Measurements from ENCODE around the gene ZNF407. TPM values are rescaled to one million over a fixed set of nuclear protein-coding genes. Genes with fewer than 3 reads are reported as not detected.

ZNF407 gene
- total and polyA plus RNA-seq, 2 of the 13 experiments (the other 11 are each of a cell fraction or from before 2014, with no cell fraction given): 2.3 to 8.7 TPM

GRCh38 chr18:74734013-74734444 is 136.4 kb downstream of the ZNF407 start (continued):
- TF ChIP-seq MTA1 (CRISPR knock-in tag; IDR thresholded peaks at IDR 0.05; ENCODE audit: borderline replicate concordance) (no peak; the same call in 1 of the 2 replicates), ZNF512B (CRISPR knock-in tag; IDR thresholded peaks at IDR 0.05; ENCODE audit: borderline replicate concordance) (no peak), ZNF543 (CRISPR knock-in tag; IDR thresholded peaks at IDR 0.05) (no peak), SP2 (CRISPR knock-in tag; IDR thresholded peaks at IDR 0.05) (no peak), MAFK (conservative IDR thresholded peaks at IDR 0.05 in 1 of 2, IDR thresholded peaks at IDR 0.05 in 1 of 2; ENCODE audit: low read length in 2 of 2) (no peak), ZZZ3 (CRISPR knock-in tag; IDR thresholded peaks at IDR 0.05; ENCODE audit: borderline replicate concordance) (no peak), ZNF496 (CRISPR knock-in tag; IDR thresholded peaks at IDR 0.05; ENCODE audit: insufficient replicate concordance) (no peak), ETV6 (CRISPR knock-in tag; conservative IDR thresholded peaks at IDR 0.05) (no peak), ZNF121 (CRISPR knock-in tag; IDR thresholded peaks at IDR 0.05) (no peak), MEIS2 (CRISPR knock-in tag; IDR thresholded peaks at IDR 0.05) (peak; percentile 89), ZBTB40 (IDR thresholded peaks at IDR 0.05) (no peak), ZBTB40 (CRISPR knock-in tag; IDR thresholded peaks at IDR 0.05) (peak; percentile 23; the same call in 1 of the 2 replicates), ATM (IDR thresholded peaks at IDR 0.05; ENCODE audit: borderline replicate concordance) (no peak)
